Stimulated activated CD4-positive, alpha-beta T cell treated with anti-CD3 and anti-CD28 coated beads, Interleukin-1b, Interleukin-23, amount 100 ng/mL, for 24 hours (primary cell): ENCODE measurements around the gene DNAJC16.

Experiments used
- DNase-seq, 4 experiments: peaks; one replicate each; pipeline ENCODE4 v3.0.0-alpha.2; 2020; ENCODE audit warnings: low read depth in 4 of 4, low spot score in 1 of 4

DNAJC16 gene

GRCh38 chr1:15618655-15619525 is 92.2 kb downstream of the DNAJC16 start:
- DNase-seq, result no peak

- DNase-seq, result no peak
Observed at GRCh38 chr1:15620155-15620545, 93.5 kb downstream of the DNAJC16 start.

- DNase-seq, result no peak
Observed at GRCh38 chr1:15620902-15621682, 94.4 kb downstream of the DNAJC16 start.

- no peak for DNase-seq
Observed at GRCh38 chr1:15621975-15622374, 95.3 kb downstream of the DNAJC16 start.

- DNase-seq, result no peak
Observed at GRCh38 chr1:15622712-15623373, 96.2 kb downstream of the DNAJC16 start.

- DNase-seq, result no peak
Observed at GRCh38 chr1:15623435-15623834, 96.8 kb downstream of the DNAJC16 start.

GRCh38 chr1:15624133-15624714 is 97.6 kb downstream of the DNAJC16 start:
- DNase-seq, result no peak

GRCh38 chr1:15625056-15625917 is 98.6 kb downstream of the DNAJC16 start:
- no peak for DNase-seq
